Lower leg skin (tissue), 3 donors: ENCODE data around the gene PDCD1.

Experiments used
- CTCF ChIP-seq, 3 donors: fragments of 450-650 bp; IDR thresholded peaks; one replicate each; pipeline ENCODE4 v1.5.1; 2016; ENCODE audit warnings: antibody characterized with exemption in 3 of 3, mild to moderate bottlenecking in 3 of 3, moderate library complexity in 2 of 3
- POLR2A ChIP-seq, 2 donors: fragments of 450-650 bp; IDR thresholded peaks; one replicate each; pipeline ENCODE4 v1.6.1; 2016 to 2017; ENCODE audit warnings: antibody characterized with exemption in 2 of 2, mild to moderate bottlenecking in 1 of 2, moderate library complexity in 1 of 2

GRCh38 chr2:241898463-241899270 is 40.0 kb upstream of the PDCD1 start:
- TF ChIP-seq CTCF (IDR thresholded peaks at IDR 0.05) (no peak), POLR2A (IDR thresholded peaks at IDR 0.05) (no peak)
